Measurements from ENCODE around the gene CAMTA1.

Gene CAMTA1

GRCh38 chr1:6985549-6986276 lies 200.5 kb downstream of the CAMTA1 start:
- no peak for DNase-seq

- no peak for DNase-seq
Observed at GRCh38 chr1:6986281-6986680, 201.0 kb downstream of the CAMTA1 start.

- DNase-seq: no peak
Observed at GRCh38 chr1:6987940-6988339, 202.7 kb downstream of the CAMTA1 start.

- no peak for DNase-seq
Observed at GRCh38 chr1:6988796-6989195, 203.5 kb downstream of the CAMTA1 start.

- DNase-seq: no peak
Observed at GRCh38 chr1:6989212-6990159, 204.2 kb downstream of the CAMTA1 start.

GRCh38 chr1:6991266-6991665 lies 206.0 kb downstream of the CAMTA1 start:
- no peak for DNase-seq

- DNase-seq: no peak
Observed at GRCh38 chr1:6995789-6996188, 210.5 kb downstream of the CAMTA1 start.

- no peak for DNase-seq
Observed at GRCh38 chr1:6996371-6996770, 211.1 kb downstream of the CAMTA1 start.

GRCh38 chr1:6996866-6997265 lies 211.6 kb downstream of the CAMTA1 start:
- no peak for DNase-seq

GRCh38 chr1:6998267-6998666 lies 213.0 kb downstream of the CAMTA1 start:
- DNase-seq: no peak

- DNase-seq: no peak
Observed at GRCh38 chr1:6999826-7000225, 214.6 kb downstream of the CAMTA1 start.

- no peak for DNase-seq
Observed at GRCh38 chr1:7000720-7001119, 215.5 kb downstream of the CAMTA1 start.

- no peak for DNase-seq
Observed at GRCh38 chr1:7002728-7003127, 217.5 kb downstream of the CAMTA1 start.

GRCh38 chr1:7003676-7004075 lies 218.4 kb downstream of the CAMTA1 start:
- DNase-seq: no peak

GRCh38 chr1:7004181-7004580 lies 218.9 kb downstream of the CAMTA1 start:
- DNase-seq: no peak

- no peak for DNase-seq
Observed at GRCh38 chr1:7005762-7006161, 220.5 kb downstream of the CAMTA1 start.

- no peak for DNase-seq
Observed at GRCh38 chr1:7006996-7007871, 222.0 kb downstream of the CAMTA1 start.

GRCh38 chr1:7007902-7008301 lies 222.6 kb downstream of the CAMTA1 start:
- DNase-seq: no peak

GRCh38 chr1:7008331-7008730 lies 223.1 kb downstream of the CAMTA1 start:
- no peak for DNase-seq

- DNase-seq: no peak
Observed at GRCh38 chr1:7008975-7009740, 223.9 kb downstream of the CAMTA1 start.

- no peak for DNase-seq
Observed at GRCh38 chr1:7009741-7010525, 224.7 kb downstream of the CAMTA1 start.
